ENCODE measurements around the gene HSPBP1.

The HSPBP1 gene

DNA sequence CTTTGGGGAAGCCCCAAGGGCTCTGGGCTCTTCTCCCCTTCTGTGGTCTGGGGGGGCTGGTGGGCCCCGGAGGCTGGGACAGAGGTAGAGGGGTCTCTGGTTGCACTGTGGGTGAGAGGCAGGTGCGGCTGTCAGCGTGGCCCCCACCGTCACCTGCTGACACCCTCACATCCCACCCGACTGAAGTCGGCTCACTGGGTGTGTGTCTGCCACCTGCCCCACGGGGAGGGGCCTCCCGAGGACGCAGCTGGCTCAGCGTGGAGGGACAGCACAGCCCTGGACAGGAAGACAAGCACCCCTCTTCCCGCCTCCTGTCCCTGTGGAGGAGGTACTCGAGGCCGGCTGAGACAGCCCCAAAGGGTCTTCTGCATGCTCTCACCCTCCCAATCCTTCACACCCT lies 49.1 kb downstream of the HSPBP1 start:
- no peaks in the 10 kb centered on the region for H3K9me3 ChIP-seq (ENCODE audit: control insufficient read depth, insufficient read depth, low read depth, low read length)
- ChIA-PET CTCF (no interaction called here), POLR2A (interaction anchor here (0.6 kb wide), 1 partner anchor 55 kb away, joined by 4 read pairs; no protein-coding TSS in a partner anchor)
- no peak overlapping the region for H3K4me3 ChIP-seq (ENCODE audit: low read depth, low read length)
- no peak overlapping the region for H3K27ac ChIP-seq (ENCODE audit: extremely low read depth, low read depth, low read length)
- peaks cover 6 to 83% of the 10 kb centered on the region in 2 experiments for H3K36me3 ChIP-seq (ENCODE audit: control insufficient read depth in 2 of 2, insufficient read depth in 1 of 2, low read length in 2 of 2)
- TF ChIP-seq ZNF10 (tag by site-specific recombination; IDR thresholded peaks at IDR 0.05) (0 out of 2 replicates have a peak, but pooled peaks have one; percentile 18), ZNF521 (tag by site-specific recombination; IDR thresholded peaks at IDR 0.05) (no peak)
- H3K4me1 ChIP-seq (ENCODE audit: control insufficient read depth, insufficient read depth, low read length), result no peaks in the 10 kb centered on the region

DNA sequence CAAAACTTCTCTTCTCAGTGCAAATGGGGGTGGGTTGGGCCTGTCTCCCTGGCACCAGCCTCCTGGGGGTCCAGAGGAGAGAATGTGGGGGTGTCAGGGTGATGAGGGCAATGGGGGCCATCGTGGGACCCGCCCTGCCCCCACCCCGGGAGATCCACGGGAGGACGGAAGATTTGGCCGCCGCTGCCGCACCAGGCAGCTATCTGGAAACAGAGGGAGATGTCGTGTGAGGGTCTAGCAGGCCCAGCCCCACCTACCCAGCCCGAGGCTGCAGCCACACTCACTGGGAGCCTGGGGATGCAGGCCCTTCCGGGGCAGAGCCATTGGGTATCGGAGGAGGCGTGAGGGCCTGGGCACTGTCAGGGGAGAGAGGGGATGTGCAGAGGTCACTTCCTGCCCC lies 49.6 kb downstream of the HSPBP1 start:
- no peaks in the 10 kb centered on the region for H3K9me3 ChIP-seq (ENCODE audit: control insufficient read depth, insufficient read depth, low read depth, low read length)
- no peak overlapping the region for H3K27ac ChIP-seq (ENCODE audit: extremely low read depth, low read depth, low read length)
- POLR2A ChIA-PET, result interaction anchor here (0.6 kb wide), 1 partner anchor 55 kb away, joined by 4 read pairs; no protein-coding TSS in a partner anchor
- TF ChIP-seq ZNF791 (tag by site-specific recombination; IDR thresholded peaks at IDR 0.05) (no peak), ZNF394 (tag by site-specific recombination; IDR thresholded peaks at IDR 0.05; ENCODE audit: borderline replicate concordance) (no peak), ZNF76 (tag by site-specific recombination; IDR thresholded peaks at IDR 0.05; ENCODE audit: borderline replicate concordance, low read depth) (no peak), ZNF610 (tag by site-specific recombination; IDR thresholded peaks at IDR 0.05; ENCODE audit: borderline replicate concordance) (no peak), ZNF184 (tag by site-specific recombination; IDR thresholded peaks at IDR 0.05) (no peak), ZNF302 (tag by site-specific recombination; IDR thresholded peaks at IDR 0.05; ENCODE audit: low read depth) (no peak), ZBTB48 (tag by site-specific recombination; IDR thresholded peaks at IDR 0.05) (no peak), ZBTB17 (tag by site-specific recombination; IDR thresholded peaks at IDR 0.05) (no peak), ZSCAN30 (tag by site-specific recombination; IDR thresholded peaks at IDR 0.05) (no peak), ZNF175 (tag by site-specific recombination; IDR thresholded peaks at IDR 0.05) (no peak), ZBTB7A (tag by site-specific recombination; IDR thresholded peaks at IDR 0.05; ENCODE audit: low read depth) (no peak), ZNF561 (tag by site-specific recombination; IDR thresholded peaks at IDR 0.05; ENCODE audit: borderline replicate concordance) (no peak), ZNF248 (tag by site-specific recombination; IDR thresholded peaks at IDR 0.05) (no peak), ZBTB21 (tag by site-specific recombination; IDR thresholded peaks at IDR 0.05) (no peak), GLIS1 (tag by site-specific recombination; IDR thresholded peaks at IDR 0.05) (no peak)
- TF ChIP-seq, protein P1, sequence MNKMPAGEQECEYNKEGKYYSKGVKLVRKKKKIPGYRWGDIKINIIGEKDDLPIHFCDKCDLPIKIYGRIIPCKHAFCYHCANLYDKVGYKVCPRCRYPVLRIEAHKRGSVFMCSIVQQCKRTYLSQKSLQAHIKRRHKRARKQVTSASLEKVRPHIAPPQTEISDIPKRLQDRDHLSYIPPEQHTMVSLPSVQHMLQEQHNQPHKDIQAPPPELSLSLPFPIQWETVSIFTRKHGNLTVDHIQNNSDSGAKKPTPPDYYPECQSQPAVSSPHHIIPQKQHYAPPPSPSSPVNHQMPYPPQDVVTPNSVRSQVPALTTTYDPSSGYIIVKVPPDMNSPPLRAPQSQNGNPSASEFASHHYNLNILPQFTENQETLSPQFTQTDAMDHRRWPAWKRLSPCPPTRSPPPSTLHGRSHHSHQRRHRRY (tag by site-specific recombination; IDR thresholded peaks at IDR 0.05), result no peak
- TF ChIP-seq, protein P2, sequence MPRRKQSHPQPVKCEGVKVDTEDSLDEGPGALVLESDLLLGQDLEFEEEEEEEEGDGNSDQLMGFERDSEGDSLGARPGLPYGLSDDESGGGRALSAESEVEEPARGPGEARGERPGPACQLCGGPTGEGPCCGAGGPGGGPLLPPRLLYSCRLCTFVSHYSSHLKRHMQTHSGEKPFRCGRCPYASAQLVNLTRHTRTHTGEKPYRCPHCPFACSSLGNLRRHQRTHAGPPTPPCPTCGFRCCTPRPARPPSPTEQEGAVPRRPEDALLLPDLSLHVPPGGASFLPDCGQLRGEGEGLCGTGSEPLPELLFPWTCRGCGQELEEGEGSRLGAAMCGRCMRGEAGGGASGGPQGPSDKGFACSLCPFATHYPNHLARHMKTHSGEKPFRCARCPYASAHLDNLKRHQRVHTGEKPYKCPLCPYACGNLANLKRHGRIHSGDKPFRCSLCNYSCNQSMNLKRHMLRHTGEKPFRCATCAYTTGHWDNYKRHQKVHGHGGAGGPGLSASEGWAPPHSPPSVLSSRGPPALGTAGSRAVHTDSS (tag by site-specific recombination; IDR thresholded peaks at IDR 0.05), result no peak
- no peaks in the 10 kb centered on the region for H3K4me1 ChIP-seq (ENCODE audit: control insufficient read depth, insufficient read depth, low read length)
- no peak overlapping the region for H3K4me3 ChIP-seq (ENCODE audit: low read depth, low read length)
- CTCF ChIA-PET, result no interaction called here
- peaks cover 4 to 83% of the 10 kb centered on the region in 2 experiments for H3K36me3 ChIP-seq (ENCODE audit: control insufficient read depth in 2 of 2, insufficient read depth in 1 of 2, low read length in 2 of 2)

DNA sequence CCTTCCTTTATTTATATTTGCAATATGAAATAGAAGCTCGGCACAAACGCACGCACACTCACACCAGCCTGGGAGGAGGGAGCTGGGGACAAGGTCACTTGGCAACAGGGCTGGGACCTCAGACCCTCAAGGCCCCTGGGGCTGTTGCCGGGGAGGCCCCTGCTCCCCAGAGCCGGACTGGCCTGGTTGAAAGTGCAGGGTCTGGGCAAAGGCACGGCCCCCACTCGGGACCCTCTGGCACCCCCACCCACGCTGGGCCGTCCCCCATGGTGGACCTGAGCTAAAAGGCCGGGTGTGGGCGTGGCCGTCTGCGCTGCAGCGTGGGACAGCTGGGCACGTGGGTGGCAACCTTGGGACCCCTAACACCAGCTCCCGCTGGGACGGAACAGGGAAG lies 50.1 kb downstream of the HSPBP1 start:
- H3K36me3 ChIP-seq (ENCODE audit: control insufficient read depth in 2 of 2, insufficient read depth in 1 of 2, low read length in 2 of 2), result peaks cover 4 to 78% of the 10 kb centered on the region in 2 experiments
- CTCF ChIA-PET, result no interaction called here
- H3K9me3 ChIP-seq (ENCODE audit: control insufficient read depth, insufficient read depth, low read depth, low read length), result no peaks in the 10 kb centered on the region
- H3K4me3 ChIP-seq (ENCODE audit: low read depth, low read length), result no peak overlapping the region
- no peaks in the 10 kb centered on the region for H3K4me1 ChIP-seq (ENCODE audit: control insufficient read depth, insufficient read depth, low read length)
- no peak overlapping the region for H3K27ac ChIP-seq (ENCODE audit: extremely low read depth, low read depth, low read length)
- POLR2A ChIA-PET, result no interaction called here
- TF ChIP-seq ZSCAN16 (tag by site-specific recombination; IDR thresholded peaks at IDR 0.05) (no peak), KLF10 (tag by site-specific recombination; IDR thresholded peaks at IDR 0.05) (no peak), ZNF677 (tag by site-specific recombination; IDR thresholded peaks at IDR 0.05) (no peak), ZFP3 (tag by site-specific recombination; IDR thresholded peaks at IDR 0.05; ENCODE audit: low read depth) (no peak), ZNF791 (tag by site-specific recombination; IDR thresholded peaks at IDR 0.05) (no peak), ZNF335 (tag by site-specific recombination; conservative IDR thresholded peaks at IDR 0.05) (no peak), ZNF10 (tag by site-specific recombination; IDR thresholded peaks at IDR 0.05) (no peak), ZBTB48 (tag by site-specific recombination; IDR thresholded peaks at IDR 0.05) (no peak)
- TF ChIP-seq, protein P3, sequence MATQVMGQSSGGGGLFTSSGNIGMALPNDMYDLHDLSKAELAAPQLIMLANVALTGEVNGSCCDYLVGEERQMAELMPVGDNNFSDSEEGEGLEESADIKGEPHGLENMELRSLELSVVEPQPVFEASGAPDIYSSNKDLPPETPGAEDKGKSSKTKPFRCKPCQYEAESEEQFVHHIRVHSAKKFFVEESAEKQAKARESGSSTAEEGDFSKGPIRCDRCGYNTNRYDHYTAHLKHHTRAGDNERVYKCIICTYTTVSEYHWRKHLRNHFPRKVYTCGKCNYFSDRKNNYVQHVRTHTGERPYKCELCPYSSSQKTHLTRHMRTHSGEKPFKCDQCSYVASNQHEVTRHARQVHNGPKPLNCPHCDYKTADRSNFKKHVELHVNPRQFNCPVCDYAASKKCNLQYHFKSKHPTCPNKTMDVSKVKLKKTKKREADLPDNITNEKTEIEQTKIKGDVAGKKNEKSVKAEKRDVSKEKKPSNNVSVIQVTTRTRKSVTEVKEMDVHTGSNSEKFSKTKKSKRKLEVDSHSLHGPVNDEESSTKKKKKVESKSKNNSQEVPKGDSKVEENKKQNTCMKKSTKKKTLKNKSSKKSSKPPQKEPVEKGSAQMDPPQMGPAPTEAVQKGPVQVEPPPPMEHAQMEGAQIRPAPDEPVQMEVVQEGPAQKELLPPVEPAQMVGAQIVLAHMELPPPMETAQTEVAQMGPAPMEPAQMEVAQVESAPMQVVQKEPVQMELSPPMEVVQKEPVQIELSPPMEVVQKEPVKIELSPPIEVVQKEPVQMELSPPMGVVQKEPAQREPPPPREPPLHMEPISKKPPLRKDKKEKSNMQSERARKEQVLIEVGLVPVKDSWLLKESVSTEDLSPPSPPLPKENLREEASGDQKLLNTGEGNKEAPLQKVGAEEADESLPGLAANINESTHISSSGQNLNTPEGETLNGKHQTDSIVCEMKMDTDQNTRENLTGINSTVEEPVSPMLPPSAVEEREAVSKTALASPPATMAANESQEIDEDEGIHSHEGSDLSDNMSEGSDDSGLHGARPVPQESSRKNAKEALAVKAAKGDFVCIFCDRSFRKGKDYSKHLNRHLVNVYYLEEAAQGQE (tag by site-specific recombination; IDR thresholded peaks at IDR 0.05), result no peak
- TF ChIP-seq, protein P4, sequence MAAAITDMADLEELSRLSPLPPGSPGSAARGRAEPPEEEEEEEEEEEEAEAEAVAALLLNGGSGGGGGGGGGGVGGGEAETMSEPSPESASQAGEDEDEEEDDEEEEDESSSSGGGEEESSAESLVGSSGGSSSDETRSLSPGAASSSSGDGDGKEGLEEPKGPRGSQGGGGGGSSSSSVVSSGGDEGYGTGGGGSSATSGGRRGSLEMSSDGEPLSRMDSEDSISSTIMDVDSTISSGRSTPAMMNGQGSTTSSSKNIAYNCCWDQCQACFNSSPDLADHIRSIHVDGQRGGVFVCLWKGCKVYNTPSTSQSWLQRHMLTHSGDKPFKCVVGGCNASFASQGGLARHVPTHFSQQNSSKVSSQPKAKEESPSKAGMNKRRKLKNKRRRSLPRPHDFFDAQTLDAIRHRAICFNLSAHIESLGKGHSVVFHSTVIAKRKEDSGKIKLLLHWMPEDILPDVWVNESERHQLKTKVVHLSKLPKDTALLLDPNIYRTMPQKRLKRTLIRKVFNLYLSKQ (tag by site-specific recombination; IDR thresholded peaks at IDR 0.05; ENCODE audit: borderline replicate concordance), result no peak

All from HEK293 (cell line).